SU-DHL-6 (cell line): ENCODE measurements around the gene PDE4B.

Source experiments
- H2AFZ ChIP-seq: fragments of 200-600 bp; sonication (generic); 2 replicates; pipeline ENCODE4 v1.6.1; 2014; ENCODE audit warnings: low read depth, mild to moderate bottlenecking, moderate library complexity, mixed read lengths, antibody characterized with exemption, low read length; ENCODE audit not compliant: severe bottlenecking
- H3F3A ChIP-seq: fragments of 200-600 bp; shearing (Covaris generic); 2 replicates; pipeline ENCODE4 v1.6.0; 2016; ENCODE audit warnings: antibody characterized with exemption, mild to moderate bottlenecking; ENCODE audit not compliant: insufficient read depth
- H3K27ac ChIP-seq: fragments of 200-600 bp; sonication (generic); 2 replicates; pipeline ENCODE4 v1.5.1; 2016; ENCODE audit warnings: low read depth, mild to moderate bottlenecking, low read length, moderate library complexity, mixed read lengths
- H3K27me3 ChIP-seq: fragments of 200-600 bp; sonication (generic), shearing (Covaris generic); 2 replicates; pipeline ENCODE4 v1.6.0; 2014; ENCODE audit warnings: mild to moderate bottlenecking, low read length
- H3K36me3 ChIP-seq: fragments of 200-600 bp; sonication (generic); 2 replicates; pipeline ENCODE4 v1.6.1; 2014; ENCODE audit warnings: mild to moderate bottlenecking, low read length, mixed read lengths
- H3K4me2 ChIP-seq: fragments of 300-600, 200-600 bp; shearing (Covaris generic), sonication (generic); 2 replicates; pipeline ENCODE4 v1.6.0; 2014; ENCODE audit warnings: low read length, low read depth, mild to moderate bottlenecking; ENCODE audit not compliant: poor library complexity, severe bottlenecking
- H3K4me3 ChIP-seq: fragments of 200-600 bp; sonication (generic); 2 replicates; pipeline ENCODE4 v1.5.1; 2014; ENCODE audit warnings: antibody characterized with exemption, low read length, mild to moderate bottlenecking, mixed read lengths; ENCODE audit not compliant: insufficient read depth, poor library complexity, severe bottlenecking
- H3K79me2 ChIP-seq: fragments of 200-600 bp; sonication (generic); 2 replicates; pipeline ENCODE4 v1.6.1; 2014; ENCODE audit warnings: mild to moderate bottlenecking, low read length, moderate library complexity; ENCODE audit not compliant: insufficient read depth
- H3K9ac ChIP-seq: fragments of 200-600 bp; sonication (generic); 2 replicates; pipeline ENCODE4 v1.7.0; 2014; ENCODE audit warnings: mild to moderate bottlenecking, low read length
- H3K9me2 ChIP-seq: fragments of 200-600 bp; sonication (generic); replicated peaks from 2 replicates; pipeline ENCODE4 v1.6.1; 2014; ENCODE audit warnings: low read length; ENCODE audit not compliant: insufficient read depth
- H3K9me3 ChIP-seq: fragments of 200-600 bp; sonication (generic); 2 replicates; pipeline ENCODE4 v1.6.1; 2014; ENCODE audit warnings: low read length, mixed read lengths; ENCODE audit not compliant: insufficient read depth
- H4K20me1 ChIP-seq: fragments of 200-600 bp; sonication (generic); 2 replicates; pipeline ENCODE4 v1.6.1; 2014; ENCODE audit warnings: low read depth, mild to moderate bottlenecking, antibody characterized with exemption, low read length, moderate library complexity, mixed read lengths
- CTCF ChIP-seq: fragments of 200-600 bp; sonication (generic); IDR thresholded peaks from one replicate; pipeline ENCODE4 v1.5.1; 2017; ENCODE audit warnings: antibody characterized with exemption, mild to moderate bottlenecking, low read length, moderate library complexity; ENCODE audit not compliant: insufficient read depth, poor library complexity, severe bottlenecking
- EZH2phosphoT487 ChIP-seq: fragments of 200-600 bp; sonication (generic), shearing (Covaris generic); conservative IDR thresholded peaks from 2 replicates; pipeline ENCODE4 v1.6.1; 2018; ENCODE audit warnings: mild to moderate bottlenecking, antibody characterized with exemption, low read length, moderate library complexity, mixed read lengths

The PDE4B gene

GRCh38 chr1:65890201-65890843, 97.6 kb downstream of the PDE4B start:
- no peaks in the 10 kb centered on the region for H3K36me3 ChIP-seq
- no peak overlapping the region for H3K9ac ChIP-seq
- H3K4me3 ChIP-seq, result no peak overlapping the region
- no peak overlapping the region for H2AFZ ChIP-seq
- TF ChIP-seq CTCF (no peak), EZH2phosphoT487 (no peak)
- no peaks in the 10 kb centered on the region for H3K9me2 ChIP-seq
- H3K9me3 ChIP-seq, result no peaks in the 10 kb centered on the region
- H3K27ac ChIP-seq, result no peak overlapping the region
- no peaks in the 10 kb centered on the region for H3K79me2 ChIP-seq
- H3K27me3 ChIP-seq, result no peaks in the 10 kb centered on the region
- H4K20me1 ChIP-seq, result no peaks in the 10 kb centered on the region
- no peak overlapping the region for H3K4me2 ChIP-seq
- no peaks in the 10 kb centered on the region for H3F3A ChIP-seq

- Histone ChIP-seq H3F3A (no peaks in the 10 kb centered on the region), H3K9me3 (no peaks in the 10 kb centered on the region), H3K27ac (no peak overlapping the region), H3K9ac (no peak overlapping the region), H3K27me3 (no peaks in the 10 kb centered on the region), H3K36me3 (no peaks in the 10 kb centered on the region), H3K4me2 (no peak overlapping the region), H3K9me2 (no peaks in the 10 kb centered on the region), H3K79me2 (no peaks in the 10 kb centered on the region), H4K20me1 (no peaks in the 10 kb centered on the region), H2AFZ (no peak overlapping the region), H3K4me3 (no peak overlapping the region)
- TF ChIP-seq EZH2phosphoT487 (no peak), CTCF (no peak)
These were observed 102.3 kb downstream of the PDE4B start for GRCh38 chr1:65894738-65895605.

- TF ChIP-seq EZH2phosphoT487 (no peak), CTCF (no peak)
- no peaks in the 10 kb centered on the region for H3K9me2 ChIP-seq
- H3K4me3 ChIP-seq, result no peak overlapping the region
- H3F3A ChIP-seq, result no peaks in the 10 kb centered on the region
- H3K9ac ChIP-seq, result no peak overlapping the region
- no peak overlapping the region for H2AFZ ChIP-seq
- no peak overlapping the region for H3K27ac ChIP-seq
- no peaks in the 10 kb centered on the region for H3K36me3 ChIP-seq
- no peaks in the 10 kb centered on the region for H4K20me1 ChIP-seq
- no peaks in the 10 kb centered on the region for H3K9me3 ChIP-seq
- no peak overlapping the region for H3K4me2 ChIP-seq
- no peaks in the 10 kb centered on the region for H3K27me3 ChIP-seq
- H3K79me2 ChIP-seq, result no peaks in the 10 kb centered on the region
These were observed 104.0 kb downstream of the PDE4B start for GRCh38 chr1:65896721-65897120.
